T47D (cell line): ENCODE data around the gene AVL9.
A peak's percentile ranks its signal among the peaks of the same experiment; 100 is the strongest.
"Not testable (repeated sequence)": the region's sequence is repeated elsewhere in the genome, so short reads cannot be mapped to it uniquely, and the experiment has no call there.

ENCODE experiments used
- DNase-seq, 2 experiments: peaks; one replicate each; pipeline versions ENCODE4 v3.0.0 to v3.0.0-alpha.2; 2011 to 2012; ENCODE audit warnings: low read depth in 1 of 2, low spot score in 1 of 2
- JUND ChIP-seq: IDR thresholded peaks from 2 replicates; pipeline ENCODE4 v1.6.1; 2012; ENCODE audit warnings: low read depth
- in situ Hi-C: cut with HindIII; loops from 2 replicates; pipeline ENCODE4 v1.10.0; 2016; ENCODE audit warnings: low sequenced_read_pairs, low pct_unique_long_range_greater_than_20kb

Gene AVL9

GRCh38 chr7:32476816-32477648, 18.3 kb upstream of the AVL9 start:
- TF ChIP-seq JUND, result no peak
- DNase-seq, result peak in 1 of 2 experiments; percentile 70
- in situ Hi-C loops, result no loop called here

GRCh38 chr7:32477649-32477980, 17.7 kb upstream of the AVL9 start:
- in situ Hi-C loops, result no loop called here
- DNase-seq, result no peak
- no peak for TF ChIP-seq JUND

DNA sequence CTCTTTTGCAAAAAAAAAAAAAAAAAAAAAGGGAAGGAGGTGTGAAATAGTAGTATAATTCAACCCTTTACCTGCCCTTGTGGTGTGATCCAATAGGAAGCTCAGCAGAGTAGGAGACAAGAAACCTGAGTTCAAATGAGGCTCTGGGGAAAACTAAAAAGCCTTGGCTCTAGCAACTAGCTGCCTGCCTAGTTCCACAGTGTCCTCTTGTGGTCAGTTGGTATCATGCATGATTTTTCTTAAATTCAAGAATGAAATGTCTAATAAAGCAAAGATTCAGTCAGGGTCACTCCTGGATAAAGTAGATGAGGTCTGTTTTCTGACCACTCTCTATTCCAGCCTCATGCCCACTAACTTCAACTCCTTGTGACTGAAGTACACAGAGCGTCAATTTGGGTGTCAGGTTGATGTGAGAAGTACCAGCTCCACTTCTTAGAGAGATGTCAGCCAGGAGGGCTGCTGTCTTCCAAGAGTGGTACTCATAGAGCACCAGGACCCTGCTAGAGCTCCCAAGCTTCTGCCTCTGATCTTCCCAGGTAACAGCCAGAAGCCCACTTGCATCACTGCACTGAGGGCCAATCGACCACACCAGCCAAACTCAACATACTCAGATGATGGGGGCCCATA, 15.6 kb upstream of the AVL9 start:
- no peak for TF ChIP-seq JUND
- in situ Hi-C loops, result no loop called here
- peak; percentile 38 to 83 for DNase-seq

DNA sequence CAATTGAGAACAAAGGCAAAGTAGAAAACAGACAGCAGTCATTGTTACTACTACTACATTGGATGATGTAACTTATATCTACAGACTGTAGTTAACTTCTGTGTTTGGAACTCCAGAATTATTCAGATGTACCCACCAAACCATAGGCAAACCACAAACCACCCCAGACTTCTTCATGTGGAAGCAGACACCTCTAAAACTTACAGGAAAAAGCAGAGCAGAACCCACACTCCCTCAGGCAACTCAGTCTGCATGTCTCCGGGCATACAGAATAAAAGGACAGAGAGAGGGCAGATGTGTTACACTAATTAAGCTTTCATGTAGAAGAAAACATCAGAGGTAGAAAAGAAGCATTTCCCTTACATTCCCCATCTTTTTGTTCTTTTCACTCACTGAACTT, 14.1 kb upstream of the AVL9 start:
- no peak for DNase-seq
- no peak for TF ChIP-seq JUND
- in situ Hi-C loops, result no loop called here

DNA sequence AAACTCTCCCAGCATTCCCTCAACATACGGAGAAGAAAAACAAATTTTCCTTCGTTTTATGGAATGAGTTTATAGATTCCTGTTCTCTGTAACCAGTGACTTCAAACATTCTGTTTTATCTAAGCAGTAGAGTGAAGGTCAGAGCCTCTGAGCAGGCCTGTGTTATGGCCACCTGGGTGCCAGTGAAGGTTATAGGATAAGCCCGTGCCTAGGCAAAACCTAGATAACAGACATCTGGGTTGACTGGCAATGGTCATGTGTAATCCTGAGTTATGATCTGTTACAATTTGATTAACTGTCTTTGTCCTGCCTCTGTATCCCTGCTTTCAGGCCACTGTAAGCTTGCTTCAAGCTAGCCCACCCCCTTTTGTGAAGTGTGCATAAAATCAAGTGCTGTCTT, 13.4 kb upstream of the AVL9 start:
- in situ Hi-C loops, result no loop called here
- no peak for TF ChIP-seq JUND
- no peak for DNase-seq

DNA sequence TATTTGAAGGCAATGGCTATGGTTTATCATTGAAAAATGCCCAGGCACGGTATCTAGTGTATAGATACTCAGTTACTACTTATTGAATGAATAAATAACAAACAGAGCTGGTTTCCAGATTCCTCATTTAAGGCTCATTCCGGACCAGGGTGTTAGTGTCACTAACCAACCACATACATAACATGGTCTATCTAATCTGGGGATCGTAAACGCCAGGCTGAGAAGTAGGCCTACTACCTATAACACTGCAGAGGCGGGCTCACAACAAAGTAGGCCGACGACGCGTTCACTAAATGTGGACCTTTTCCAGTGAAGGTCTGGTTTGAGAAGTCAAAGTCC, 5.5 kb upstream of the AVL9 start:
- no peak for DNase-seq
- TF ChIP-seq JUND, result no peak
- in situ Hi-C loops, result no loop called here

- no peak for TF ChIP-seq JUND
- in situ Hi-C loops, result no loop called here
- DNase-seq, result peak; percentile 31 to 97
These were observed 5.0 kb upstream of the AVL9 start, which contains the start of gene LSM5 for GRCh38 chr7:32490127-32490796. LSM5 (minus strand) TSS chr7:32490380; CDS start chr7:32490365, 15 bp downstream.

DNA sequence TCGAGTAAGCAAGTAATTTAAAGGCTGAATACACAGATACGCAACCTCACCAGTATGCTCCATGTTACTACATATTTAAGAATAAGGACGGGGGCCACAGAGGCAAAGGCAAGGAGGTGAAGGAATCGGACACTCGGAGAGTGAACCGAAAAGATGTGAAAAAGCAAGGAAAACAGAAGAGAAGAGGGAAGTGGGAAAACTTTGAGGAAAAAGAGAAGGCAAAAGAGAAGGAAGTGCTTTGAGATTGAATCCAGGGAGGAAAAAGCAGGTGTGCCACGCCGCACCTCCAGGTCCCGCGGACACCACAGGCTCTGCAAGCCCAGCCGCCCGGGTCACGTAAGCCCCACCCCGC, 367 bp upstream of the AVL9 start:
- TF ChIP-seq JUND, result no peak
- in situ Hi-C loops, result no loop called here
- DNase-seq, result no peak

- peak in 1 of 2 experiments; percentile 42 for DNase-seq
- TF ChIP-seq JUND, result no peak
- in situ Hi-C loops, result no loop called here
These were observed 944 bp downstream of the AVL9 start for GRCh38 chr7:32496052-32496813.

DNA sequence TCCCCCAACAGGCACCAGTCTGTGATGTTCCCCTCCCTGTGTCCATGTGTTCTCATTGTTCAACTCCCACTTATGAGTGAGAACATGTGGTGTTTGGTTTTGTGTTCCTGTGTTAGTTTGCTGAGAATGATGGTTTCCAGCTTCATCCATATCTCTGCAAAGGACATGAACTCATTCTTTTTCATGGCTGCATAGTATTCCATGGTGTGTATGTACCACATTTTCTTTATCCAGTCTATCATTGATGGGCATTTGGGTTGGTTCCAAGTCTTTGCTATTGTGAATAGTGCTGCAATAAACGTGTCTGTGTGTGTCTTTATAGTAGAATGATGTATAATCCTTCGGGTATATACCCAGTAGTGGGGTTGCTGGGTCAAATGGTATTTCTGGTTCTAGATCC, 4.5 kb downstream of the AVL9 start:
- DNase-seq, in situ Hi-C loops: not testable (repeated sequence)

DNA sequence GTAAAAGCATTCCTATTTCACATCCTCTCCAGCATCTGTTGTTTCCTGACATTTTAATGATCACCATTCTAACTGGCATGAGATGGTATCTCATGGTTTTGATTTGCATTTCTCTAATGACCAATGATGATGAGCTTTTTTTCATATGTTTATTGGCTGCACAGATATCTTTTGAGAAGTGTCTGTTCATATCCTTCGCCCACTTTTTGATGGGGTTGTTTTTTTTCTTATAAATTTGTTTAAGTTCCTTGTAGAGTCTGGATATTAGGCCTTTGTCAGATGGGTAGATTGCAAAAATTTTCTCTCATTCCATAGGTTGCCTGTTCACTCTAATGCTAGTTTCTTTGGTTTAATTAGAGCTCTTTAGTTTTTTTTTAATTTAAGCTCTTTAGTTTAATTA, 4.9 kb downstream of the AVL9 start:
- in situ Hi-C loops, result not testable (repeated sequence)

GRCh38 chr7:32500922-32501341, 5.6 kb downstream of the AVL9 start:
- TF ChIP-seq JUND, result no peak
- DNase-seq, result no peak
- in situ Hi-C loops, result no loop called here

More for the DNA sequence above, 4.9 kb downstream of the AVL9 start:
- not testable (repeated sequence) for DNase-seq

DNA sequence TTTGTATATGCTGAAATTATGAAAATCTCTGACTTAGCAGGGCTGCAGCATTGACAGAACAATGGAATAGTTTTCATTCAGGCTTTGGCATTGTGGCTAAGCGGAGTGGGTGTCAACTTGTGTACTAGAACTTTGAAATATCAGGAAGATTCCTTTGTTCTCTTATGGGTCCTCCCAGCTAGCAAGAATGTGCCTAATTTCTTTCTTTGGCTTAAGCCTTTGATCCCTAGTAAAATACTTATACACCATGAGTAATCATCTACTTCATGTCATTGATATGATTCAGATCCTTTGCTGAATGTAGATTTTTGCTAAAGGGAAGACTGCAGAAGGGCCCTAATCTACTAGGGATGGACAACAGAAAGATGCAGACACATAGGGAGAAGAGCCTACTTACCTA, 6.2 kb downstream of the AVL9 start:
- TF ChIP-seq JUND, result no peak
- no peak for DNase-seq
- in situ Hi-C loops, result no loop called here
